SW 1271 (cell line): ENCODE data around the gene ANKEF1.

Experiments used
- DNase-seq, 2 experiments: peaks; one replicate each; lab custom pipeline; 2025; lab: John Stamatoyannopoulos, UW

The ANKEF1 gene

DNA sequence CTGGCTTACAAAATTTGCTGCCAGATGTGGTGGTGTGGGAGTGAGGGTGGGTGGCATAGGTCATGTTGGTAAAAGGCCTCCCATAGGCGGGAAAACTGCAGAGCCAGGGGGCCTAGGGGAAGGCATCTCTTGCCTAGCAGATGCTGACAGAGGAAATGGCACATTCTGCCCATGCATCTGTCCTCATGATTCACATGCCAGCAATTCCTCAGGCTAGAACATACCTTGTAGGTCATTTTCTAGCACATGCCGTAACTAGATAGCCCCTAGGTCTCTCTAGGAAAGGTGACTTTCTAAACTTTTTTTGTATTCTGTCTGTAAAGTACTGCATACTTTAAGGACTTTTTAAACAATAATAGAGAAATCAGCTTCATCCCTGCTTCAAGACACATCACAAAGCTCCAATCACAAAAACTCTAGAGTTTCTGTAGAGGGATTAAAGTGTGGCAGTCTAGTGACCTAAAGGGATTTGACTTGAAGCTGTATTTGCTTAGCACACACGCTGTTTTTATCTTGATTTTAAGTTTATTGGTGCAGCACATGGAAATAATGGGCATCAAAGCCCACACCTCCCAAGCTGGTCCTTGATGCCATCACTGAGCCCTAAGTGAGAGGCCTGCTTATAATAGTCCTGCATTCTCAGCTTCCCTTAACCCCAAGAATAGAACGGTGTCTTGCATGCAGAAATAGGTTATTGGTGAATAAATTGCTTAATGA is 55.2 kb downstream of the ANKEF1 start:
- DNase-seq, result no peak

DNA sequence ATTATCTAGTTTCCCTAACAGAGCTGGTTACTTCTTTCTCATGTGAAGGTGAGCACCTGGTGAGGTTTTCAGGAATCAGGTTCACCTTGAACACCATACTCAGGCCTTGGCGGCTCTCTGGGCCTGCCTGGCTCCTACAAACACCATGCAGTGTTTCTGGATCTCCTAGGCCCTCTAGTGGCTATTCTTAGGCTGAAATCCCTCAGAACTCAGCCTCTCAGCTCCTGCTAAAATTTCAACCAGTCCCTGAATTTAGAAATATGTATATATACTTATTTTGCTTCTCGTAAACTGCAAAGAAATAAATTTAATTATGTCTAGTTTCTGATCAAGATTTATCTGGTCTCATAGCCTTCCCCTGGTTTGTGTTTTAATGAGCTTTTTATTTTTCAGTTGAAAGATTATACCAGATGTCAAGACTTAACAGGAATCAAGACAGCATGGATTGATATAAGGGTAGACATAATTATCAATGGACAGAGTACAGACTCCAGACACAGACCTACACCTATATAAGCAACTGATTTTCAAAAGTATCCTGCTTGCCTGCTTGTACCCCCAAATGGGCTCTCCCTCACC is 55.9 kb downstream of the ANKEF1 start:
- DNase-seq, result peak in 1 of 2 experiments; percentile 65

DNA sequence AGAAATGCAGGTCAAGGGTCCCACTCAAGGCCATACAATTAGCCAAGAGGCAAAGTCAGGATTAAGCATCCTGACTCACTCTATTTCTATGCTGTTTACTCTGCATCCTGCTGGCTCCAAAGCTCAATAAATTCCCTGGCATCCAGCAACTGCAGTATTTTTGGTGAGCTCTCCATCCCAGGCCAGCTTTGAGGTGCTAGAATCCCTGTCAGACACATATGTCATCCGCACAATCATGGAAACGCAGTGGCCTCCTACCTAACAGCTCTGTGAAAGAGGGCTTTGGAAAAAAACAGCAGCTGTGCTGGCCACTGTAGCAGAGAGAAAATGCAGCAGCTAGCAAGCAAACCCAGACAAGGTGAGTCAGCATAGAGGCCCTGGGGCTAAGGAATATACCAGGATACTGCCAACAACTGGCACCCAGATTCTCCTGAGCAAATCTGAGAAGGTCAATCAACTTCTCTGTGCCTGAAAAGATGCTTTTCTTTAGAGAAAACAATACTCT is 58.4 kb downstream of the ANKEF1 start:
- DNase-seq, result peak in 1 of 2 experiments; percentile 44

DNA sequence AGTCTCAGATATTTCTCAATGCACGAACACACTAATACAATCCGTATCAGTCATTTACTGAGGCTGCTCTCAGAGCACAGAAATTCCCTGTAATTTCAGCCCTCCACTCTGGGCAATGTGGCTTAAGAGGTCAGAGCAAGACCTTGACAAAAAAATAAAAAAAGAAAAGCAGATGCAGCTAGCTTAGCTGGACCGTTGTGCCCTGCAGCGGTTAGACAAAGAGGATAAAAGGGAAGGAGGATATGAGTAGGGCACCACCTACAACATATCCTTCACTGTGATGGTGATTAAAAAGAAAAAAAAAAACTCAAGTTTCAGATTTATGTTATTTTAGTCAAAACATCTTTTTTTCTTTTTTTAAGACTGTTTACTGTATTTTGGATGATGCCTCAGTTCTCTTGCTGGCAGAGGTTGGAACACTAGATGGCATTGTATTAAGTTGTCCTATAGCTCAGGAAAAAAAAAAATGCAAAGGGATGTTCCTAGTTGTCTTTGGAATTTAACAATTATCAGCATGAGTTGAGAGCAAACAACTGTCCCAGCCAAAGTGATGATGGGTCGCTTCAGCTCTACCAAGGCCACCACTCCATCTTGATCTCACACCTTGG is 59.9 kb downstream of the ANKEF1 start:
- DNase-seq, result peak in 1 of 2 experiments; percentile 6

DNA sequence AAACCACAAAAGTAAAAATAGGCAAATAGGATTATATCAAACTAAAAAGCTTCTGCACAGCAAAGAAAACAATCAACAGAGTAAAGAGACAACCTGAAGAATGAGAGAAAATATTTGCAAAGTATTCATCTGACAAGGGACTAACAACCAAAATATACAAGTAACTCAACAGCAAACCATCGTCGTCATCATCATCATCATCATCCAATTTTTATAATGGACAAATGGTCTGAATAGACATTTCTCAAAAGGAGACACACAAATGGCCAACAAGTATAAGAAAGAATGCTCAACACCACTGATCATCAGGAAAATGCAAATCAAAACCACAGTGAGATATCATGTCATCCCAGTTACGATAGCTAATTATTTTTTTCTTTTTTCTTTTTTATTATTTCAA is 62.0 kb downstream of the ANKEF1 start:
- DNase-seq, result no peak

DNA sequence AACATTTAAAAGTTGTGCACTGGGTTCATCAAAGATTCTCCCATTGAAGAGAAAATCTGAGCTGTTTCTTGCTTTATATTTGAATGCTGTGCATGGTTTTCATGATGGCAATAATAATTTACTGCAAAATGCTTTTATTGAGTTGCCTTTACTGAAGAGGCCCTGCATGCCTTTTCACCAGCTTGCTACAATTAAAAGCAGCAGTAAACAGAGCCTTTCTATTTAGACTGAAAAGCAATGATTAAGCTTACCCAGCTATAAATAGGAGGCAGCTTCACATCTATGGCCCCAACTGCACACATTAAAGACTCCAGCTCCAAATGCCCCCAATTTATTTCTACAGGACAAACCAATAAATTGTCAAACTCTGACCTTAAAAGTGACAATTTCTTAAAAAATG is 70.3 kb downstream of the ANKEF1 start:
- DNase-seq, result no peak
